Posterior cingulate gyrus (tissue), 11 donors: Measurements from ENCODE around the gene CTSG.
"Not testable (repeated sequence)": the region's sequence is repeated elsewhere in the genome, so short reads cannot be mapped to it uniquely, and the experiment has no call there.

Source experiments
- DNase-seq, 10 donors: peaks; one replicate each; pipeline versions ENCODE4 v3.0.0 to v3.0.0-alpha.2; 2020 to 2021; ENCODE audit warnings: mixed read lengths in 3 of 10
- intact Hi-C: fragments of 100-400 bp; cut with DNase I; formaldehyde crosslinking; loops from one replicate; pipeline ENCODE4 v1.15.1; 2023

The CTSG gene

DNA sequence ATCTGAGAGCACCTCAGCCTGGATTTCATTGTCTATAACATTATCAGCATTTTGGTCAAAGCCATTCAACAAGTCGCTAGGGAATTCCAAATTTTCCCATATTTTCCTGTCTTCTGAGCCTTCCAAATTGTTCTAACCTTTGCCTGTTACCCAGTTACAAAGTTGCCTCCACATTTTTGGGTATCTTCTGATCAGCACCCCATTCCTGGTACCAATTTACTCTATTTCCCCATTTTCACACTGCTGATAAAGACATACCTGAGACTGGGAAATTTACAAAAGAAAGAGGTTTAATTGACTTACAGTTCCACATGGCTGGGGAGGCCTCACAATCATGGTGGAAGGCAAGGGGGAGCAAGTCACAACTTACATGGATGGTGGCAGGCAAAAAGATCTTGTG, 27.0 kb downstream of the CTSG start:
- intact Hi-C loops, DNase-seq: not testable (repeated sequence)

DNA sequence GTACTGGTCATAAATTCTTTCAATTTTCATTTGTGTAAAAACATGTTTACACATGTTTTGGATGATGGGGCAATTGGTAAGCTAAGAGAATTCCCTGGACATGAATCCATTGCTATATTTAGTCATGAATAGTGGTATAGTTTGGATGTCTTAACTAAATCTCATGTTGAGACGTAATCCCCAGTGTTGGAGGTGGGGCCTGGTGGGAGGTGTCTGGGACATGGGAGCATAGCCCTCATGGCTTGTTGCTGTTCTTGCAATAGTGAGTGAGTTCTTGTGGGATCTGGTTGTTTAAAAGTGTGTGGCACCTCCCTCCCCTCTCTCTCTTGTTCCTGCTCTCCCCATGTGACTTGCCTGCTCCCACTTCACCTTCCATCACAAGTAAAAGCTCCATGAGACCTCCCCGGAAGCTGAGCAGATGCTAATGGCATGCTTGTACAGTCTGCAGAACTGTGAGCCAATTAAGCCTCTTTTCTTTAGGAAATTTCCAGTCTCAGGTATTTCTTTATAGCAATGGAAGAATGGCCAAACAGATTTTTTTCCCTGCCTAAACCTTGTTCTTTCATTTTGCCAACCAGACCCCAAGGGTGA, 33.6 kb downstream of the CTSG start:
- intact Hi-C loops = no loop called here
- DNase-seq = no peak

DNA sequence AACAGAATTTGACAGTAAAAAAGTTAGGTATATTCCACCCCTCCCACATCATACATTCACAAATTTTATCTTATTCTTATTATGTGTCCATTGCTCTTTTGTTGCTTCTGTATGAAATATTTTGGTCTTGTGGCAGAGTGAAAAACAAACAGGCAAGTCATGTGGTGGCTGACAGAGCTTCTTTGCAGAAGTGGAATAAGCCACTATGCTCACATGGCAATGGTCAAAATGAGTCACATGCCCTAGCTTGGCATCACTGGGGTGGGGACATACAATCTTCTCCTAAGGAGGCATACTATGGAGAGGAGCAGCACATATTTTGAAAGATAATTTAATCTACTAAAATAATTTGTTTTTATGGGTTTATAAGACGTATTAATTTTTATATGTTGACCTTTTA, 40.3 kb downstream of the CTSG start:
- intact Hi-C loops = no loop called here
- DNase-seq = no peak

GRCh38 chr14:24534286-24534685, 41.8 kb downstream of the CTSG start:
- no peak for DNase-seq
- intact Hi-C loops = no loop called here

GRCh38 chr14:24525877-24526620, 50.0 kb downstream of the CTSG start:
- intact Hi-C loops, DNase-seq: not testable (repeated sequence)
